Astrocyte (in vitro differentiated cells and primary cell): ENCODE measurements around the gene ATP5IF1. TPM values are rescaled to one million over a fixed set of nuclear protein-coding genes. Genes with fewer than 3 reads are reported as not detected.
A peak's percentile ranks its signal among the peaks of the same experiment; 100 is the strongest.

Experiments used
- DNase-seq: peaks from one replicate; pipeline ENCODE4 v3.0.0-alpha.2; 2010; ENCODE audit warnings: low read depth
- FAIRE-seq: peaks from 2 replicates; lab custom pipeline; 2011; peaks lifted over from hg19 to GRCh38; lab: Jason Lieb, UNC
- H2AFZ ChIP-seq: 2 replicates; pipeline ENCODE4 v1.6.0; 2012; ENCODE audit warnings: low read depth, low read length, inconsistent platforms
- H3K27ac ChIP-seq: 2 replicates; pipeline ENCODE4 v1.5.1; 2011; ENCODE audit warnings: low read depth, low read length, inconsistent platforms
- H3K27me3 ChIP-seq: 2 replicates; pipeline ENCODE4 v1.6.0; 2011; ENCODE audit warnings: low read length, inconsistent platforms; ENCODE audit not compliant: insufficient read depth
- H3K36me3 ChIP-seq: 2 replicates; pipeline ENCODE4 v1.5.1; 2011; ENCODE audit warnings: low read length, inconsistent platforms; ENCODE audit not compliant: insufficient read depth
- H3K4me1 ChIP-seq: 2 replicates; pipeline ENCODE4 v1.5.1; 2011; ENCODE audit warnings: low read length, inconsistent platforms; ENCODE audit not compliant: insufficient read depth
- H3K4me2 ChIP-seq: 2 replicates; pipeline ENCODE4 v1.6.0; 2012; ENCODE audit warnings: low read length, inconsistent platforms
- H3K4me3 ChIP-seq: 2 replicates; pipeline ENCODE4 v1.5.1; 2011; ENCODE audit warnings: low read depth, mild to moderate bottlenecking, low read length, inconsistent platforms; ENCODE audit not compliant: insufficient read depth
- H3K79me2 ChIP-seq: 2 replicates; pipeline ENCODE4 v1.6.0; 2012; ENCODE audit warnings: mild to moderate bottlenecking, low read length, inconsistent platforms; ENCODE audit not compliant: insufficient read depth
- H3K9ac ChIP-seq: 2 replicates; pipeline ENCODE4 v1.6.0; 2012; ENCODE audit warnings: mild to moderate bottlenecking, low read length, inconsistent platforms
- H3K9me3 ChIP-seq: 2 replicates; pipeline ENCODE4 v1.5.1; 2012; ENCODE audit warnings: low read depth, mild to moderate bottlenecking, low read length, inconsistent platforms; ENCODE audit not compliant: insufficient read depth
- H4K20me1 ChIP-seq: 2 replicates; pipeline ENCODE4 v1.6.0; 2012; ENCODE audit warnings: low read length, inconsistent platforms; ENCODE audit not compliant: insufficient read depth
- H3K27ac Mint-ChIP-seq: one replicate; pipeline ENCODE4 v1.8.0; 2021; ENCODE audit warnings: mild to moderate bottlenecking, mixed read lengths; ENCODE audit not compliant: unreplicated experiment
- H3K27me3 Mint-ChIP-seq: one replicate; pipeline ENCODE4 v1.8.0; 2021; ENCODE audit warnings: low read depth, mixed read lengths; ENCODE audit not compliant: unreplicated experiment
- H3K36me3 Mint-ChIP-seq: one replicate; pipeline ENCODE4 v1.8.0; 2021; ENCODE audit warnings: low read depth, mixed read lengths; ENCODE audit not compliant: unreplicated experiment
- H3K4me1 Mint-ChIP-seq: one replicate; pipeline ENCODE4 v1.8.0; 2021; ENCODE audit warnings: low read depth, mixed read lengths; ENCODE audit not compliant: unreplicated experiment
- H3K4me3 Mint-ChIP-seq: one replicate; pipeline ENCODE4 v1.8.0; 2021; ENCODE audit warnings: mild to moderate bottlenecking, moderate library complexity, mixed read lengths; ENCODE audit not compliant: unreplicated experiment
- H3K9me3 Mint-ChIP-seq: one replicate; pipeline ENCODE4 v1.8.0; 2021; ENCODE audit warnings: mild to moderate bottlenecking, mixed read lengths; ENCODE audit not compliant: unreplicated experiment
- CTCF ChIP-seq: IDR thresholded peaks from 2 replicates; pipeline ENCODE4 v1.5.1; 2011; ENCODE audit warnings: low read depth, mild to moderate bottlenecking, inconsistent platforms, low read length, moderate library complexity; ENCODE audit not compliant: insufficient read depth
- EZH2 ChIP-seq: IDR thresholded peaks from 2 replicates; pipeline ENCODE4 v1.6.1; 2012; ENCODE audit warnings: mild to moderate bottlenecking, low read length, inconsistent platforms; ENCODE audit not compliant: insufficient read depth
- total RNA-seq: library from RNA; stranded (reverse); gene quantifications from 2 replicates; pipeline ENCODE4 v1.2.1, GENCODE V29; 2021

The ATP5IF1 gene
- total RNA-seq, 1 donor from 2014 or later, result 160 TPM

GRCh38 chr1:28278763-28279162, 42.8 kb downstream of the ATP5IF1 start:
- no peak overlapping the region for H3K27ac Mint-ChIP-seq

GRCh38 chr1:28279721-28280120, 43.8 kb downstream of the ATP5IF1 start:
- Histone ChIP-seq H3K27me3 (no peaks in the 10 kb centered on the region), H3K79me2 (no peaks in the 10 kb centered on the region), H3K27ac (no peak overlapping the region), H3K9me3 (no peaks in the 10 kb centered on the region), H3K4me3 (no peak overlapping the region), H2AFZ (no peak overlapping the region), H3K4me2 (no peak overlapping the region), H3K9ac (no peak overlapping the region), H3K36me3 (peaks cover 32% of the 10 kb centered on the region), H4K20me1 (peaks cover 26% of the 10 kb centered on the region), H3K4me1 (no peaks in the 10 kb centered on the region)
- Mint-ChIP-seq H3K36me3 (peaks cover 41% of the 10 kb centered on the region), H3K4me1 (peaks cover 6% of the 10 kb centered on the region), H3K27ac (peak overlapping the region; percentile 7), H3K27me3 (no peaks in the 10 kb centered on the region), H3K4me3 (no peak overlapping the region), H3K9me3 (no peaks in the 10 kb centered on the region)
- TF ChIP-seq CTCF, result no peak
- FAIRE-seq (no peak), DNase-seq (no peak)

More at GRCh38 chr1:28278763-28279162, 42.8 kb downstream of the ATP5IF1 start:
- Mint-ChIP-seq H3K36me3 (peaks cover 41% of the 10 kb centered on the region), H3K4me1 (peaks cover 11% of the 10 kb centered on the region), H3K9me3 (no peaks in the 10 kb centered on the region), H3K4me3 (no peak overlapping the region), H3K27me3 (no peaks in the 10 kb centered on the region)
- Histone ChIP-seq H3K36me3 (peaks cover 34% of the 10 kb centered on the region), H3K9me3 (no peaks in the 10 kb centered on the region), H3K4me3 (no peak overlapping the region), H4K20me1 (peaks cover 35% of the 10 kb centered on the region), H3K79me2 (no peaks in the 10 kb centered on the region), H3K4me1 (no peaks in the 10 kb centered on the region), H3K27ac (no peak overlapping the region), H3K9ac (no peak overlapping the region), H3K27me3 (no peaks in the 10 kb centered on the region), H2AFZ (no peak overlapping the region), H3K4me2 (no peak overlapping the region)
- TF ChIP-seq EZH2 (no peak), CTCF (no peak)
- DNase-seq, result no peak
- no peak for FAIRE-seq

GRCh38 chr1:28280501-28280900, 44.6 kb downstream of the ATP5IF1 start:
- H3K36me3 Mint-ChIP-seq, result peaks cover 37% of the 10 kb centered on the region
- no peak for DNase-seq
- Histone ChIP-seq H2AFZ (no peak overlapping the region), H4K20me1 (peaks cover 22% of the 10 kb centered on the region), H3K9ac (no peak overlapping the region), H3K27ac (no peak overlapping the region), H3K4me2 (no peak overlapping the region), H3K27me3 (no peaks in the 10 kb centered on the region), H3K36me3 (peaks cover 30% of the 10 kb centered on the region), H3K9me3 (no peaks in the 10 kb centered on the region), H3K79me2 (no peaks in the 10 kb centered on the region), H3K4me3 (no peak overlapping the region), H3K4me1 (no peaks in the 10 kb centered on the region)
- no peaks in the 10 kb centered on the region for H3K9me3 Mint-ChIP-seq
- H3K27ac Mint-ChIP-seq, result peak overlapping the region; percentile 80
- TF ChIP-seq EZH2 (no peak), CTCF (no peak)
- H3K4me1 Mint-ChIP-seq, result peaks cover 4% of the 10 kb centered on the region
- no peak for FAIRE-seq
- H3K27me3 Mint-ChIP-seq, result no peaks in the 10 kb centered on the region
- no peak overlapping the region for H3K4me3 Mint-ChIP-seq
